GM12878 (cell line): ENCODE results near the gene TMEM244. TPM values are rescaled to one million over a fixed set of nuclear protein-coding genes. Genes with fewer than 3 reads are reported as not detected.

Experiments
- ATAC-seq: fragments of 200-7000 bp; cut with Tn5 transposase; 3 replicates; pipeline ENCODE4 v1.9.1; 2020; ENCODE audit warnings: mild to moderate bottlenecking, moderate library complexity
- BruUV-seq: library from RNA; stranded (reverse); fragments of 400-500 nt; replicated peaks from 2 replicates; lab custom pipeline; 2021; lab: Mats Ljungman, UMichigan
- CTCF ChIA-PET: fragments of 300-600 bp; sonication (Branson Sonifier 250); formaldehyde crosslinking; extraction: SDS; loops from one replicate; lab custom pipeline; 2021; ENCODE audit warnings: inconsistent platforms; lab: Yijun Ruan, JAX
- POLR2A ChIA-PET: fragments of 350-600 bp; formaldehyde crosslinking; extraction: SDS; loops from one replicate; lab custom pipeline; 2021; ENCODE audit warnings: inconsistent platforms; lab: Charles Lee
- RAD21 ChIA-PET: fragments of 300-600 bp; sonication (Branson Sonifier 250); formaldehyde crosslinking; loops from one replicate; lab custom pipeline; 2023; ENCODE audit warnings: antibody characterized with exemption; ENCODE audit not compliant: unreplicated experiment; lab: Charles Lee
- SMC1A ChIA-PET: fragments of 300-600 bp; sonication (Branson Sonifier 250); formaldehyde crosslinking; loops from one replicate; lab custom pipeline; 2023; ENCODE audit not compliant: unreplicated experiment, uncharacterized antibody; lab: Charles Lee
- DNase-seq: peaks from one replicate; pipeline ENCODE4 v3.0.0-alpha.2; 2011; ENCODE audit warnings: low read depth, low spot score
- FAIRE-seq: peaks from 3 replicates; lab custom pipeline; 2011; peaks lifted over from hg19 to GRCh38; lab: Jason Lieb, UNC
- H2AFZ ChIP-seq: 2 replicates; pipeline ENCODE4 v1.6.0; 2011; ENCODE audit warnings: low read depth, low read length, control low read depth; ENCODE audit not compliant: control insufficient read depth
- H3K27ac ChIP-seq: 2 replicates; pipeline ENCODE4 v1.5.1; 2011; ENCODE audit warnings: control low read depth; ENCODE audit not compliant: control insufficient read depth, insufficient read depth
- H3K27me3 ChIP-seq, 2 experiments: replicated peaks in 1 of 2; 2 replicates each; pipeline versions ENCODE4 v1.6.0 to v1.6.1; 2011; ENCODE audit warnings: low read length in 1 of 2; ENCODE audit not compliant: control insufficient read depth in 2 of 2, insufficient read depth in 2 of 2
- H3K36me3 ChIP-seq, 2 experiments: 2 replicates each; pipeline ENCODE4 v1.5.1; 2011; ENCODE audit warnings: low read length in 1 of 2; ENCODE audit not compliant: control insufficient read depth in 2 of 2, insufficient read depth in 2 of 2
- H3K4me1 ChIP-seq: 2 replicates; pipeline ENCODE4 v1.6.1; 2011; ENCODE audit warnings: mild to moderate bottlenecking, low read length, moderate library complexity, mixed read lengths; ENCODE audit not compliant: control insufficient read depth, insufficient read depth
- H3K4me2 ChIP-seq: 2 replicates; pipeline ENCODE4 v1.6.0; 2011; ENCODE audit warnings: control low read depth; ENCODE audit not compliant: control insufficient read depth, insufficient read depth
- H3K4me3 ChIP-seq: fragments of 200-600 bp; sonication (generic); 2 replicates; pipeline ENCODE4 v1.5.1; 2016
- H3K79me2 ChIP-seq: 2 replicates; pipeline ENCODE4 v1.6.0; 2011; ENCODE audit warnings: low read length; ENCODE audit not compliant: control insufficient read depth, insufficient read depth
- H3K9ac ChIP-seq: 2 replicates; pipeline ENCODE4 v1.8.0; 2011; ENCODE audit warnings: low read length, control low read depth, mixed read lengths; ENCODE audit not compliant: control insufficient read depth, insufficient read depth
- H3K9me3 ChIP-seq: replicated peaks from 3 replicates; pipeline ENCODE4 v1.5.1; 2011; ENCODE audit warnings: mild to moderate bottlenecking, low read length; ENCODE audit not compliant: control insufficient read depth, insufficient read depth
- H4K20me1 ChIP-seq: 2 replicates; pipeline ENCODE4 v1.6.0; 2011; ENCODE audit not compliant: control insufficient read depth, insufficient read depth
- EP300 ChIP-seq, 2 experiments: fragments of 150-350 bp in 1 of 2; IDR thresholded peaks; 2 replicates each; pipeline ENCODE4 v1.6.1; 2011 to 2012; ENCODE audit warnings: low read depth in 2 of 2, low read length in 2 of 2, borderline replicate concordance in 1 of 2, improper control_type of control experiment in 1 of 2, inconsistent platforms in 1 of 2; ENCODE audit not compliant: control insufficient read depth in 1 of 2
- ESRRA ChIP-seq: IDR thresholded peaks from 2 replicates; pipeline ENCODE4 v1.6.1; 2012; ENCODE audit warnings: mild to moderate bottlenecking, low read length, improper control_type of control experiment
- RELA ChIP-seq: fragments of 450-650 bp; IDR thresholded peaks from 2 replicates; pipeline ENCODE4 v1.8.0; 2014; ENCODE audit warnings: borderline replicate concordance; ENCODE audit not compliant: partially characterized antibody
- ZBTB40 ChIP-seq: fragments of 450-650 bp; IDR thresholded peaks from 2 replicates; pipeline ENCODE4 v1.6.1; 2016; ENCODE audit warnings: mild to moderate bottlenecking, moderate library complexity, borderline replicate concordance
- WGBS: methylation state at CpG from one replicate; pipeline ENCODE4 v1.1.6; 2016; ENCODE audit warnings: low lambda C conversion rate; ENCODE audit not compliant: insufficient replicate concordance, insufficient coverage; ENCODE audit errors: missing lambda C conversion rate; 5-methylcytosine and 5-hydroxymethylcytosine counted together
- in situ Hi-C: fragments of 300-500 bp; cut with MboI; formaldehyde crosslinking; loops from 9 replicates; pipeline ENCODE4 v1.14.3; 2018; ENCODE audit warnings: mixed read lengths
- intact Hi-C: fragments of 100-400 bp; cut with micrococcal nuclease; formaldehyde crosslinking; loops from one replicate; pipeline ENCODE4 v1.14.2; 2022; ENCODE audit not compliant: unreplicated experiment
- polyA plus RNA-seq, 11 experiments: library from polyadenylated mRNA; depleted of rRNA in 4 of 11; unstranded in 6 of 11; stranded (reverse) in 5 of 11; fragments of >200 nt; fragmentation: Nextera tagmentation in 4 of 11; fragmentation: Illumina TruSeq in 1 of 11; extraction: Ambion mirVana in 4 of 11; extraction: Trizol in 1 of 11; gene quantifications; 1 replicate in 1 of 11; 2 replicates in 10 of 11; pipeline versions ENCODE4 v1.2.1 to v1.2.3, GENCODE V29; 2011 to 2016; ENCODE audit warnings: inconsistent platforms in 2 of 11, missing spikeins in 2 of 11, low read depth in 1 of 11
- total RNA-seq, 4 experiments: library from RNA; depleted of rRNA in 3 of 4; stranded (reverse); fragments of >200 nt in 3 of 4; fragmentation: Illumina TruSeq in 1 of 4; extraction: Trizol in 1 of 4; gene quantifications; 2 replicates each; pipeline versions ENCODE4 v1.2.1 to v1.2.3, GENCODE V29; 2013 to 2021
- TF ChIP-seq, protein P1 (sequence below): fragments of 450-650 bp; IDR thresholded peaks from 2 replicates; pipeline ENCODE4 v1.6.1; 2017; ENCODE audit warnings: mild to moderate bottlenecking, moderate library complexity

The TMEM244 gene
- total and polyA plus RNA-seq, 10 of the 15 experiments (the other 5 are each of a cell fraction or from before 2014, with no cell fraction given) = 0.14 TPM; not detected in 9

DNA sequence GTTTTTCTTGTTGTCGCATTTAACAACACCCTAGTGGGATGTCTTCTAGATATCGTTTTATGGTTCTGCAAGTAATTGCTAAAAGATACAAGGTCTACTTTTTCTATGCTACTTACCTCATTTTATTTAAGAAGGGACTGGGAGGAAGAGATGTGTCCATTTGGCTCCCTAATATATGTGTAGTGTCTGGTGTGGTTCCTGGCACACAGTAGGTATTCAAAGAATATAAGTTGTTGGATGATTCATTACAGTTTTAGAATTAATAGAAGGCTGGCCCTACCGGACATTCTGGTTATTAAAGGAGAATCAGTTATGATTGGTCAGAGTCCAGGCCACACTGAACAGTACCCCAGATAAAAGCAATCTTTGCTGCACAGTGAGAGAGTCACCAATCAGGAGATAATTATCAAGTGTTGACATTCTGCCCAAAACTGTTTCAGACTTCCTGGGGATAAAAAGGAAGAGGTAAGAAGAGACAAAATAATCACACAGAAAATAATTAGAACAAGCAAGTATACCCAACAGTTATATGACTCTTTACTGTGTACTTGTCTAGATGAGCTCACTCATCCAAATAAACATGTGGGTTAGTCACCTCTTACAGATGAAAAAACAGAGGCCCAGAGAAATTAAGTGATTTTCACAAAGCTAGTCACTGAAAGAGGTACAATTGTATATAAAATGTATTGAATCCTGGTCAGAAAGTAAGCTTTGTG is 7.0 kb downstream of the TMEM244 start:
- Histone ChIP-seq H3K4me3 (no peak overlapping the region), H3K27me3 (no peaks in the 10 kb centered on the region; a peak in 1 of 4 replicates), H3K4me1 (no peaks in the 10 kb centered on the region), H3K79me2 (no peaks in the 10 kb centered on the region), H3K9me3 (no peaks in the 10 kb centered on the region), H3K36me3 (no peaks in the 10 kb centered on the region), H3K4me2 (no peak overlapping the region), H3K27ac (no peak overlapping the region), H3K9ac (no peak overlapping the region), H2AFZ (no peak overlapping the region), H4K20me1 (no peaks in the 10 kb centered on the region)
- ChIA-PET SMC1A (interaction anchor here (1.3 kb wide), 1 partner anchor 22 kb away, joined by 3 read pairs; no protein-coding TSS in a partner anchor), POLR2A (no interaction called here), CTCF (interaction anchor here (1.0 kb wide), 1 partner anchor 13 kb away, joined by 3 read pairs; no protein-coding TSS in a partner anchor), RAD21 (no interaction called here)
- TF ChIP-seq ESRRA = no peak
- TF ChIP-seq EP300 (IDR thresholded peaks at IDR 0.05; ENCODE audit: borderline replicate concordance in 1 of 2, control insufficient read depth in 1 of 2, low read depth in 2 of 2, low read length in 2 of 2) = no peak
- DNase-seq = no peak
- intact Hi-C loops = no loop called here
- FAIRE-seq = no peak
- no peak for ATAC-seq
- 43% methylated on average over 3 of the region's 3 CpGs for WGBS
- no TSS peak for BruUV-seq
- in situ Hi-C loops = no loop called here

DNA sequence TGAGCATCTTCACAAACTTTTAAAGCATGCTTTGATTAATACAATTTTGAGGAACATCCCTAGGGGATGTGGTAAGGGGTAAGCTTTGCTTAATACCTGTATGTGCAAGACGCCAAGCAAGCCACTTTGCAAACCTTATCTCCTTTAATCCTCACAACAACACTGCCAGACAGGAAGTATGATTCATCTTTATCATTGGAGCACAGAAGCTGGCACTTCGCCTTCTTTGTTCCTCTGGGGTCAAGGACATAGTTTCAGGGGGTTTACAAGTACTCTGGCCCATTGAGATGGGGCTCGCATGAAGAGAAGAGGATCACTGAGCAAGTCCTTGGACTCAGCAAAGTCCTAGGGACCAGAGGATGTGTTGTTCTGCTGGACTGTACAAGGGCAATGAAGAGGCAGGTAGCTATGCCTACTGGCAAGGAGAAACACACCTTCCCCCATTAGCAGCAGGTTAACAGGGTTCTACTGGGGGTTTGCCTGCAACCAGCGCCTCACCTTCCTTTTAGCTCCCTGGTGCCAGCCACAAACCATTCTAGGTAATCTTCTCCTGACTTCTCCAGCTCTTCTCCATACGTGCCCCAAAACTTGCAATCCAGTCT is 8.8 kb downstream of the TMEM244 start:
- H3K4me1 ChIP-seq = no peaks in the 10 kb centered on the region
- BruUV-seq = no TSS peak
- CTCF ChIA-PET = interaction anchor here (1.0 to 1.3 kb wide), 3 partner anchors 8 to 169 kb away, joined by 3 to 4 read pairs (median 3); no protein-coding TSS in a partner anchor
- H4K20me1 ChIP-seq = no peaks in the 10 kb centered on the region
- no peaks in the 10 kb centered on the region; a peak in 1 of 4 replicates for H3K27me3 ChIP-seq
- no peak overlapping the region for H3K27ac ChIP-seq
- DNase-seq = no peak
- H3K4me3 ChIP-seq = no peak overlapping the region
- no peak for ATAC-seq
- in situ Hi-C loops = no loop called here
- no peaks in the 10 kb centered on the region for H3K79me2 ChIP-seq
- SMC1A ChIA-PET = interaction anchor here (0.7 to 1.4 kb wide), 5 partner anchors 14 to 1220 kb away, joined by 3 to 4 read pairs (median 3); no protein-coding TSS in a partner anchor
- H3K9me3 ChIP-seq = no peaks in the 10 kb centered on the region
- no peak overlapping the region for H2AFZ ChIP-seq
- FAIRE-seq = no peak
- H3K4me2 ChIP-seq = no peak overlapping the region
- POLR2A ChIA-PET = no interaction called here
- no peaks in the 10 kb centered on the region for H3K36me3 ChIP-seq
- intact Hi-C loops = no loop called here
- RAD21 ChIA-PET = interaction anchor here (0.9 kb wide), 1 partner anchor 254 kb away, joined by 3 read pairs; no protein-coding TSS in a partner anchor
- H3K9ac ChIP-seq = no peak overlapping the region
- 26% methylated on average over 5 of the region's 5 CpGs for WGBS
- TF ChIP-seq, protein P1, sequence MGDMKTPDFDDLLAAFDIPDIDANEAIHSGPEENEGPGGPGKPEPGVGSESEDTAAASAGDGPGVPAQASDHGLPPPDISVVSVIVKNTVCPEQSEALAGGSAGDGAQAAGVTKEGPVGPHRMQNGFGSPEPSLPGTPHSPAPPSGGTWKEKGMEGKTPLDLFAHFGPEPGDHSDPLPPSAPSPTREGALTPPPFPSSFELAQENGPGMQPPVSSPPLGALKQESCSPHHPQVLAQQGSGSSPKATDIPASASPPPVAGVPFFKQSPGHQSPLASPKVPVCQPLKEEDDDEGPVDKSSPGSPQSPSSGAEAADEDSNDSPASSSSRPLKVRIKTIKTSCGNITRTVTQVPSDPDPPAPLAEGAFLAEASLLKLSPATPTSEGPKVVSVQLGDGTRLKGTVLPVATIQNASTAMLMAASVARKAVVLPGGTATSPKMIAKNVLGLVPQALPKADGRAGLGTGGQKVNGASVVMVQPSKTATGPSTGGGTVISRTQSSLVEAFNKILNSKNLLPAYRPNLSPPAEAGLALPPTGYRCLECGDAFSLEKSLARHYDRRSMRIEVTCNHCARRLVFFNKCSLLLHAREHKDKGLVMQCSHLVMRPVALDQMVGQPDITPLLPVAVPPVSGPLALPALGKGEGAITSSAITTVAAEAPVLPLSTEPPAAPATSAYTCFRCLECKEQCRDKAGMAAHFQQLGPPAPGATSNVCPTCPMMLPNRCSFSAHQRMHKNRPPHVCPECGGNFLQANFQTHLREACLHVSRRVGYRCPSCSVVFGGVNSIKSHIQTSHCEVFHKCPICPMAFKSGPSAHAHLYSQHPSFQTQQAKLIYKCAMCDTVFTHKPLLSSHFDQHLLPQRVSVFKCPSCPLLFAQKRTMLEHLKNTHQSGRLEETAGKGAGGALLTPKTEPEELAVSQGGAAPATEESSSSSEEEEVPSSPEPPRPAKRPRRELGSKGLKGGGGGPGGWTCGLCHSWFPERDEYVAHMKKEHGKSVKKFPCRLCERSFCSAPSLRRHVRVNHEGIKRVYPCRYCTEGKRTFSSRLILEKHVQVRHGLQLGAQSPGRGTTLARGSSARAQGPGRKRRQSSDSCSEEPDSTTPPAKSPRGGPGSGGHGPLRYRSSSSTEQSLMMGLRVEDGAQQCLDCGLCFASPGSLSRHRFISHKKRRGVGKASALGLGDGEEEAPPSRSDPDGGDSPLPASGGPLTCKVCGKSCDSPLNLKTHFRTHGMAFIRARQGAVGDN = no peak
- no peak for TF ChIP-seq ZBTB40
- no peak for TF ChIP-seq RELA
